LoVo (cell line): ENCODE measurements around the gene NOTCH1.
"Not testable (repeated sequence)": the region's sequence is repeated elsewhere in the genome, so short reads cannot be mapped to it uniquely, and the experiment has no call there.

Source experiments
- DNase-seq: peaks from one replicate; pipeline ENCODE4 v3.0.0-alpha.2; 2016; ENCODE audit warnings: low spot score

The NOTCH1 gene

GRCh38 chr9:136578915-136579649 is 33.2 kb upstream of the NOTCH1 start:
- DNase-seq, result no peak

- no peak for DNase-seq
Measured at GRCh38 chr9:136578626-136578914, 32.7 kb upstream of the NOTCH1 start.

- DNase-seq, result no peak
Measured at GRCh38 chr9:136577941-136578625, 32.2 kb upstream of the NOTCH1 start.

GRCh38 chr9:136576269-136576626 is 30.4 kb upstream of the NOTCH1 start:
- DNase-seq, result no peak

- DNase-seq, result no peak
Measured at GRCh38 chr9:136575626-136576268, 29.9 kb upstream of the NOTCH1 start.

- not testable (repeated sequence) for DNase-seq
Measured at GRCh38 chr9:136574606-136575005, 28.8 kb upstream of the NOTCH1 start.

GRCh38 chr9:136572828-136573625 is 27.2 kb upstream of the NOTCH1 start:
- DNase-seq, result no peak

GRCh38 chr9:136572003-136572827 is 26.4 kb upstream of the NOTCH1 start:
- DNase-seq, result no peak

GRCh38 chr9:136571531-136571930 is 25.7 kb upstream of the NOTCH1 start:
- no peak for DNase-seq

GRCh38 chr9:136570916-136571315 is 25.1 kb upstream of the NOTCH1 start:
- no peak for DNase-seq

- DNase-seq, result no peak
Measured at GRCh38 chr9:136570191-136570845, 24.5 kb upstream of the NOTCH1 start.

GRCh38 chr9:136569526-136570148 is 23.8 kb upstream of the NOTCH1 start:
- DNase-seq, result no peak

GRCh38 chr9:136568288-136569081 is 22.6 kb upstream of the NOTCH1 start:
- DNase-seq, result no peak

GRCh38 chr9:136567651-136568287 is 21.9 kb upstream of the NOTCH1 start:
- DNase-seq, result no peak

GRCh38 chr9:136566901-136567300 is 21.1 kb upstream of the NOTCH1 start:
- DNase-seq, result no peak

- DNase-seq, result no peak
Measured at GRCh38 chr9:136566553-136566895, 20.7 kb upstream of the NOTCH1 start.

- no peak for DNase-seq
Measured at GRCh38 chr9:136565715-136566552, 20.1 kb upstream of the NOTCH1 start.

GRCh38 chr9:136565086-136565714 is 19.4 kb upstream of the NOTCH1 start:
- DNase-seq, result no peak
